ENCODE results near the gene RIN3.

DNA sequence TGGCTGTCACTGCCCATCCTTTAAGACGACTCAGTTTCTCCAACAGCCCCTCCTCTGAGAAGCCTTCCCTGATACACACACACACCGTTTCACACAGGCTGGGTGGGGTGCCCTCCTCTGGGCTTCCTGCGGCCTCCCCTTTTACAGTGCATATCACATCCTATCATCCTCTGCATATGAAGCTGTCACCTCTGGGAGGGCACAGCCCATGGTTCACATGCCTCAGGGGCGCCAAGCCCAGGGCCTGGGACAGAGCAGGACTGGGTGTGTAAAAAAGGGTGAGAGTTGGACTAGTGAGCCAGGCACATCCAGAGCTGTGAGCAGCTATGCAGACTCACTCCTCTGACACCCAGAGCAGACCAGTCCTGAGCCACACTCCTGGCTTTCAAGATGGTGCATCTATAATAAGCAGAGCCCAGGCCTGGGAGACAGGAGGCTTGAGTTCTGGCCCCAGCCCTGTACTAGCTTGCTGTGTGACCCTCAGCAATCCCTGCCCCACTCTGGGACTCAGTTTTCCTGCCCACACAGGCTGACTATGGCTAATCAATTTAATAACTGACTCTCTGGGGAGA is 172.3 kb downstream of the RIN3 start:
- no peak for TF ChIP-seq EZH2 (IDR thresholded peaks at IDR 0.05; ENCODE audit: insufficient read depth, poor library complexity, severe bottlenecking)
- TF ChIP-seq EZH2phosphoT487 (IDR thresholded peaks at IDR 0.05; ENCODE audit: insufficient read depth, low read depth) = no peak
